Heart left ventricle (tissue), 13 donors: ENCODE measurements around the gene MYBPC2.

Source experiments
- POLR2A ChIP-seq, 2 donors: fragments of 450-650 bp; IDR thresholded peaks; one replicate each; pipeline ENCODE4 v1.6.1; 2017; ENCODE audit warnings: antibody characterized with exemption in 2 of 2, mild to moderate bottlenecking in 2 of 2, moderate library complexity in 2 of 2
- TF ChIP-seq, protein P1 (sequence below), 12 donors: fragments of 200-600 bp; sonication (generic) in 4 of 12; IDR thresholded peaks; one replicate each; pipeline versions ENCODE4 v1.5.0 to v1.8.0; 2018 to 2022; ENCODE audit warnings: antibody characterized with exemption in 12 of 12, mild to moderate bottlenecking in 5 of 12
- donor health status: ischemic (EF 13 %, LVEDD 7.1; RV severe dilation, severe dysfunction).
- donor health status: DM: no; HTN: yes; CAD: no.
- donor health status: DM: no; HTN: no; CAD: no.
- donor health status: ischemic (EF 25% LVEDD 6.9; RV normal size, moderate dysfunction).
- donor health status: ischemic (EF 25% LVEDD 5.7; RV mildly dilated, moderate dysfunction).
- donor health status: ischemic (EF 35%, LVEDD 5.7; RV mildly dilated, moderate dysfunction).
- donor health status: nonischemic (EF 11% LVEDD 7.7; RV severe dilation, severe dysfunction).
- donor health status: DM: yes; HTN: yes; CAD: no.
- donor health status: PGD.
- donor health status: ischemic (EF 29% LVEDD 5.4; RV normal size, mild dysfunction).
- donor health status: nonischemic (EF 23%, LVEDD 6.1; RV moderate dilation, normal function).

DNA sequence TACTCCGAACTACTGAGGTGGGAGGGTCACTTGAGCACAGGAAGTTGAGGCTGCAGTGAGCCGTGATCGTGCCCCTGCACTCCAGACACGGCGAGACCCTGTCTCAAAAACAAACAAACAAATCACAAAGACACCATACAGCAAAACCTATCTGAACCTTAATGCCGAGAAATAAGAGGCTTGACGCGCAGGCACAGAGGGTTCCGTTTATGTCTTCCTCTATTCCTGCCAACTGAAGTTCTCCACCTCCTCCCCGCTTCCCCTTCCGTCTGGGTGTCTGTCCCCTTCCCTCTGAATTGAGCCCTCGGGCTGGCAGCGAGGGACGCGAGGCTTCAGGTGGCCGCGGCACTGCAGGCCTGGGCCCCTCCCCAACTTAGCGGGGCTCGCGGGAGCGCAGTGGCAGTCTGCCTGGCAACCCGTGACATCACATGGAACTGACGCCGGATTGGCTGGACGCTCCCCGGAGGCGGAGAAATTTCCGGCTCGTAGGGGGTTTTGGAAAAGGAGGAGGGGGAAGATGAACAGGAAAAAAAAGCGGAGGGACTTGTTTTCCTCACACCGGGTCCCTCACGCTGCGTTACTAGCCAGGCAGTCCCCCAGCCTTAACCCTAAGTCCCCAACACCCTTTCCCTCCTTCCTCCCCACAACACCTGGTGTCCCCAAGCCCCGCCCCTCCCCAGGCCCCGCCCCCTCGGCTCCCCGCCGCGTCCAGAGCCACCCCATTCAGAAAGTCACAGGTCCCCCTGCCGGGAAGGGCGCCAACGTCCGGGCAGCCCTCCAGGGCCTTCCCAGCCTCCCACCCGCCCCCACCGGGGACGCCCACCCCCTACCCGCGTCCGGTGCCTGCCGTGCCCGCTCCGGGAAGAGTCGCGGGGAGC, 1.1 kb upstream of the MYBPC2 start:
- TF ChIP-seq, protein P1, sequence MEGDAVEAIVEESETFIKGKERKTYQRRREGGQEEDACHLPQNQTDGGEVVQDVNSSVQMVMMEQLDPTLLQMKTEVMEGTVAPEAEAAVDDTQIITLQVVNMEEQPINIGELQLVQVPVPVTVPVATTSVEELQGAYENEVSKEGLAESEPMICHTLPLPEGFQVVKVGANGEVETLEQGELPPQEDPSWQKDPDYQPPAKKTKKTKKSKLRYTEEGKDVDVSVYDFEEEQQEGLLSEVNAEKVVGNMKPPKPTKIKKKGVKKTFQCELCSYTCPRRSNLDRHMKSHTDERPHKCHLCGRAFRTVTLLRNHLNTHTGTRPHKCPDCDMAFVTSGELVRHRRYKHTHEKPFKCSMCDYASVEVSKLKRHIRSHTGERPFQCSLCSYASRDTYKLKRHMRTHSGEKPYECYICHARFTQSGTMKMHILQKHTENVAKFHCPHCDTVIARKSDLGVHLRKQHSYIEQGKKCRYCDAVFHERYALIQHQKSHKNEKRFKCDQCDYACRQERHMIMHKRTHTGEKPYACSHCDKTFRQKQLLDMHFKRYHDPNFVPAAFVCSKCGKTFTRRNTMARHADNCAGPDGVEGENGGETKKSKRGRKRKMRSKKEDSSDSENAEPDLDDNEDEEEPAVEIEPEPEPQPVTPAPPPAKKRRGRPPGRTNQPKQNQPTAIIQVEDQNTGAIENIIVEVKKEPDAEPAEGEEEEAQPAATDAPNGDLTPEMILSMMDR (IDR thresholded peaks at IDR 0.05) = no peak
- TF ChIP-seq POLR2A (IDR thresholded peaks at IDR 0.05) = no peak
